H9 (cell line): Measurements from ENCODE around the gene IGFLR1. TPM values are rescaled to one million over a fixed set of nuclear protein-coding genes. Genes with fewer than 3 reads are reported as not detected.

Source experiments
- DNase-seq: peaks from one replicate; pipeline ENCODE4 v3.0.0-alpha.2; 2017
- H2AFZ ChIP-seq: one replicate; pipeline ENCODE4 v1.6.1; 2013; ENCODE audit warnings: mild to moderate bottlenecking, low read length, control low read depth, moderate library complexity
- H2AK5ac ChIP-seq: 2 replicates; pipeline ENCODE4 v1.6.1; 2013; ENCODE audit warnings: low read length, control low read depth, mixed read lengths; ENCODE audit not compliant: insufficient read length
- H2BK120ac ChIP-seq: one replicate; pipeline ENCODE4 v1.6.1; 2013; ENCODE audit warnings: low read depth, mild to moderate bottlenecking, low read length, control low read depth, inconsistent platforms; ENCODE audit not compliant: poor library complexity, severe bottlenecking
- H2BK12ac ChIP-seq: 2 replicates; pipeline ENCODE4 v1.6.1; 2013; ENCODE audit warnings: low read length, control low read depth, mixed read lengths, low read depth; ENCODE audit not compliant: insufficient read length
- H2BK15ac ChIP-seq: 2 replicates; pipeline ENCODE4 v1.6.1; 2013; ENCODE audit warnings: low read depth, low read length, control low read depth
- H2BK20ac ChIP-seq: one replicate; pipeline ENCODE4 v1.6.1; 2013; ENCODE audit warnings: low read depth, mild to moderate bottlenecking, low read length, control low read depth, inconsistent platforms; ENCODE audit not compliant: poor library complexity, severe bottlenecking
- H2BK5ac ChIP-seq: 2 replicates; pipeline ENCODE4 v1.6.1; 2013; ENCODE audit warnings: low read length, control low read depth, mixed read lengths; ENCODE audit not compliant: insufficient read length
- H3K14ac ChIP-seq: 2 replicates; pipeline ENCODE4 v1.6.1; 2013; ENCODE audit warnings: low read length, control low read depth; ENCODE audit not compliant: insufficient read depth
- H3K18ac ChIP-seq: 2 replicates; pipeline ENCODE4 v1.6.1; 2013; ENCODE audit warnings: low read depth, mild to moderate bottlenecking, mixed read lengths, low read length, control low read depth; ENCODE audit not compliant: insufficient read length
- H3K23ac ChIP-seq: 2 replicates; pipeline ENCODE4 v1.6.1; 2013; ENCODE audit warnings: low read length, control low read depth, mixed read lengths, low read depth; ENCODE audit not compliant: insufficient read length
- H3K23me2 ChIP-seq: 2 replicates; pipeline ENCODE4 v1.6.1; 2013; ENCODE audit warnings: low read depth, mild to moderate bottlenecking, mixed read lengths, low read length, control low read depth; ENCODE audit not compliant: insufficient read length, poor library complexity, severe bottlenecking
- H3K27ac ChIP-seq: 2 replicates; pipeline ENCODE4 v1.5.1; 2013; ENCODE audit warnings: low read length, control low read depth, mixed read lengths, low read depth; ENCODE audit not compliant: insufficient read length
- H3K27me3 ChIP-seq: 2 replicates; pipeline ENCODE4 v1.6.1; 2013; ENCODE audit warnings: low read length, control low read depth, inconsistent platforms; ENCODE audit not compliant: insufficient read depth
- H3K4ac ChIP-seq: 2 replicates; pipeline ENCODE4 v1.6.1; 2013; ENCODE audit warnings: low read depth, mild to moderate bottlenecking, control low read depth, inconsistent platforms, low read length, moderate library complexity
- H3K4me1 ChIP-seq: 2 replicates; pipeline ENCODE4 v1.6.1; 2013; ENCODE audit warnings: low read length, control low read depth, inconsistent platforms; ENCODE audit not compliant: insufficient read depth
- H3K4me2 ChIP-seq: 2 replicates; pipeline ENCODE4 v1.6.1; 2013; ENCODE audit warnings: low read length, control low read depth, mixed read lengths; ENCODE audit not compliant: insufficient read length, insufficient read depth
- H3K56ac ChIP-seq: 2 replicates; pipeline ENCODE4 v1.6.1; 2013; ENCODE audit warnings: low read depth, mild to moderate bottlenecking, mixed read lengths, low read length, control low read depth; ENCODE audit not compliant: insufficient read length
- H3K79me1 ChIP-seq: 2 replicates; pipeline ENCODE4 v1.6.1; 2013; ENCODE audit warnings: low read depth, mild to moderate bottlenecking, moderate library complexity, low read length, control low read depth, inconsistent platforms; ENCODE audit not compliant: insufficient read depth, poor library complexity, severe bottlenecking
- H3K79me2 ChIP-seq: 2 replicates; pipeline ENCODE4 v1.6.1; 2013; ENCODE audit warnings: low read length, control low read depth, inconsistent platforms; ENCODE audit not compliant: insufficient read depth
- H3K9ac ChIP-seq: 2 replicates; pipeline ENCODE4 v1.6.1; 2013; ENCODE audit warnings: low read length, control low read depth, mixed read lengths; ENCODE audit not compliant: insufficient read length; ENCODE audit errors: extremely low read depth
- H3K9me3 ChIP-seq: one replicate; pipeline ENCODE4 v1.6.1; 2013; ENCODE audit warnings: low read depth, low read length, inconsistent platforms; ENCODE audit not compliant: control insufficient read depth
- H3T11ph ChIP-seq: one replicate; pipeline ENCODE4 v1.6.1; 2013; ENCODE audit warnings: mild to moderate bottlenecking, low read length, control low read depth, inconsistent platforms
- H4K20me1 ChIP-seq: one replicate; pipeline ENCODE4 v1.6.1; 2013; ENCODE audit not compliant: control insufficient read depth, insufficient read length, insufficient read depth
- H4K5ac ChIP-seq: 2 replicates; pipeline ENCODE4 v1.6.1; 2013; ENCODE audit warnings: low read depth, mild to moderate bottlenecking, mixed read lengths, low read length, control low read depth; ENCODE audit not compliant: insufficient read length
- H4K8ac ChIP-seq: replicated peaks from 2 replicates; pipeline ENCODE4 v1.6.1; 2013; ENCODE audit warnings: low read length, control low read depth, mixed read lengths, low read depth; ENCODE audit not compliant: insufficient read length
- H4K91ac ChIP-seq: 2 replicates; pipeline ENCODE4 v1.6.1; 2013; ENCODE audit warnings: low read depth, mild to moderate bottlenecking, moderate library complexity, mixed read lengths, low read length, control low read depth; ENCODE audit not compliant: insufficient read length
- H3K27ac Mint-ChIP-seq, 3 experiments: 2 replicates in 2 of 3; 3 replicates in 1 of 3; pipeline ENCODE4 v1.8.0; 2020 to 2021; ENCODE audit warnings: mixed read lengths in 3 of 3, mild to moderate bottlenecking in 1 of 3, moderate library complexity in 1 of 3
- H3K27me3 Mint-ChIP-seq: 2 replicates; pipeline ENCODE4 v1.8.0; 2021; ENCODE audit warnings: low read depth, mild to moderate bottlenecking, moderate library complexity, mixed read lengths
- H3K36me3 Mint-ChIP-seq, 3 experiments: 2 replicates in 2 of 3; 3 replicates in 1 of 3; pipeline ENCODE4 v1.8.0; 2020 to 2021; ENCODE audit warnings: low read depth in 3 of 3, mixed read lengths in 3 of 3; ENCODE audit not compliant: insufficient read depth in 1 of 3
- H3K4me1 Mint-ChIP-seq, 2 experiments: 2 replicates each; pipeline ENCODE4 v1.8.0; 2020; ENCODE audit warnings: mixed read lengths in 2 of 2
- H3K4me3 Mint-ChIP-seq, 2 experiments: 2 replicates in 1 of 2; 3 replicates in 1 of 2; pipeline ENCODE4 v1.8.0; 2020 to 2021; ENCODE audit warnings: mild to moderate bottlenecking in 2 of 2, mixed read lengths in 2 of 2, moderate library complexity in 1 of 2
- H3K9me3 Mint-ChIP-seq, 2 experiments: 2 replicates in 1 of 2; 3 replicates in 1 of 2; pipeline ENCODE4 v1.8.0; 2020; ENCODE audit warnings: mild to moderate bottlenecking in 2 of 2, mixed read lengths in 2 of 2, moderate library complexity in 1 of 2
- WGBS: extraction: QIAGEN DNeasy Blood & Tissue Kit; methylation state at CpG from one replicate; pipeline ENCODE4 v1.1.7; 2013; ENCODE audit warnings: missing lambda C conversion rate, low lambda C conversion rate, mixed read lengths; ENCODE audit not compliant: insufficient read length; ENCODE audit errors: extremely low coverage; 5-methylcytosine and 5-hydroxymethylcytosine counted together
- total RNA-seq: library from RNA; stranded (reverse); gene quantifications from 2 replicates; pipeline ENCODE4 v1.2.1, GENCODE V29; 2021
- TF ChIP-seq, protein P1 (sequence below): fragments of 200-600 bp; sonication (generic); conservative IDR thresholded peaks from 3 replicates; pipeline ENCODE4 v1.8.0; 2021; ENCODE audit warnings: antibody characterized with exemption, mild to moderate bottlenecking

The IGFLR1 gene
- total RNA-seq, 1 experiment from 2014 or later, result 2.9 TPM

DNA sequence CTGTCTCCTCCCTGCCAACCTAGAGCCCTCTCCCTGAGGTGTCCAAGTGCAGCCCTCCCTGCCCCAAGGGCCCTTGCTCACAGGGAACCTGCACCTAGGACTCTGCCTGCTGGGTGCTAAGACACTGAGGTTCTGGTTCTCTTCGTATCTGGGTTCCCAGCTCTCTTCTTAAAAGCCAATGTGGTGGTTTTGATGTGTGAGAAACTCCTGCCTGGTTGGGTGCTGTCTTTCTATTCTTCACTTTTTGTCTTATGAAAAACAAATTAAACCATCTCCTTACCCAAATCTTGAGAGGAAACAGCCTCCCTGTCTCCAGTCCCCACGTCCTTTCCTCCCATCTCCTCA lies 28.8 kb downstream of the IGFLR1 start:
- DNase-seq, result no peak
- H3K27ac ChIP-seq, result no peak overlapping the region
- WGBS, result no CpG with 5 or more reads among the region's 2 CpGs
- no peak overlapping the region for H3K9ac ChIP-seq
- H2BK12ac ChIP-seq, result no peak overlapping the region
- no peak overlapping the region for H2BK120ac ChIP-seq
- no peak overlapping the region for H2AK5ac ChIP-seq
- no peaks in the 10 kb centered on the region for H3K79me1 ChIP-seq
- no peaks in the 10 kb centered on the region; a peak in 1 of 5 replicates for H3K9me3 Mint-ChIP-seq
- H2AFZ ChIP-seq, result no peak overlapping the region
- H3K56ac ChIP-seq, result no peak overlapping the region
- H4K8ac ChIP-seq, result no peak overlapping the region
- TF ChIP-seq, protein P1, sequence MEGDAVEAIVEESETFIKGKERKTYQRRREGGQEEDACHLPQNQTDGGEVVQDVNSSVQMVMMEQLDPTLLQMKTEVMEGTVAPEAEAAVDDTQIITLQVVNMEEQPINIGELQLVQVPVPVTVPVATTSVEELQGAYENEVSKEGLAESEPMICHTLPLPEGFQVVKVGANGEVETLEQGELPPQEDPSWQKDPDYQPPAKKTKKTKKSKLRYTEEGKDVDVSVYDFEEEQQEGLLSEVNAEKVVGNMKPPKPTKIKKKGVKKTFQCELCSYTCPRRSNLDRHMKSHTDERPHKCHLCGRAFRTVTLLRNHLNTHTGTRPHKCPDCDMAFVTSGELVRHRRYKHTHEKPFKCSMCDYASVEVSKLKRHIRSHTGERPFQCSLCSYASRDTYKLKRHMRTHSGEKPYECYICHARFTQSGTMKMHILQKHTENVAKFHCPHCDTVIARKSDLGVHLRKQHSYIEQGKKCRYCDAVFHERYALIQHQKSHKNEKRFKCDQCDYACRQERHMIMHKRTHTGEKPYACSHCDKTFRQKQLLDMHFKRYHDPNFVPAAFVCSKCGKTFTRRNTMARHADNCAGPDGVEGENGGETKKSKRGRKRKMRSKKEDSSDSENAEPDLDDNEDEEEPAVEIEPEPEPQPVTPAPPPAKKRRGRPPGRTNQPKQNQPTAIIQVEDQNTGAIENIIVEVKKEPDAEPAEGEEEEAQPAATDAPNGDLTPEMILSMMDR, result no peak
- peaks cover 10% of the 10 kb centered on the region; the same call in 1 of the 2 replicates for H3K4me1 ChIP-seq
- peaks cover 13% of the 10 kb centered on the region for H3K23me2 ChIP-seq
- H3K4ac ChIP-seq, result no peak overlapping the region
- no peak overlapping the region for H3T11ph ChIP-seq
- peaks cover 42 to 43% of the 10 kb centered on the region in 2 experiments for H3K4me1 Mint-ChIP-seq
- H4K20me1 ChIP-seq, result no peaks in the 10 kb centered on the region
- no peak overlapping the region; the same call in 1 of the 2 replicates for H3K14ac ChIP-seq
- H3K9me3 ChIP-seq, result no peaks in the 10 kb centered on the region
- H4K91ac ChIP-seq, result no peak overlapping the region
- H3K27me3 ChIP-seq, result no peaks in the 10 kb centered on the region
- no peak overlapping the region for H3K23ac ChIP-seq
- no peak overlapping the region for H2BK15ac ChIP-seq
- H4K5ac ChIP-seq, result no peak overlapping the region
- H3K27ac Mint-ChIP-seq, result peak overlapping the region in 1 of 3 experiments; percentile 66; a peak in 1 of 7 replicates
- no peak overlapping the region; a peak in 1 of 5 replicates for H3K4me3 Mint-ChIP-seq
- peaks cover 0 to 8% (median 6%) of the 10 kb centered on the region in 3 experiments; a peak in 5 of 7 replicates for H3K36me3 Mint-ChIP-seq
- peaks cover 1% of the 10 kb centered on the region; the same call in 1 of the 2 replicates for H3K79me2 ChIP-seq
- no peak overlapping the region for H2BK5ac ChIP-seq
- no peak overlapping the region for H3K18ac ChIP-seq
- no peak overlapping the region for H2BK20ac ChIP-seq
- no peaks in the 10 kb centered on the region; the same call in 1 of the 2 replicates for H3K27me3 Mint-ChIP-seq
- no peak overlapping the region for H3K4me2 ChIP-seq
